ENCODE data around the gene HSPBP1.

DNA sequence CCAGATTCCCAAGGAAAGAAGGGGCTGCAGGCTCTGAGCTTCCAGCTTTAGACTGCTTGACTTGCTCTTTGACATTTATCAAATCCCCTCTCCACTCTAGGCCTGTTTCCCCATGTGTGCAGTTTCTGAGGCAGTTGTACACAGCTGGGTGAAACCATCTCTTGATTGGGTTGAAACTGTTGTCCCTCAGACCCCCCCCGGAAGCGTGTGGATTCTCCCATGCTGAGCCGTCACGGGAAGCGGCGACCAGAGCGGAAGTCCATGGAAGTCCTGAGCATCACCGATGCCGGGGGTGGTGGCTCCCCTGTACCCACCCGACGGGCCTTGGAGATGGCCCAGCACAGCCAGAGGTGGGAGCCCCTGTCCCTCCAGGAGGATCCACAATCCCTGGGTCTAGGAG, 23.6 kb upstream of the HSPBP1 start:
- no peak for TF ChIP-seq POLR2A (IDR thresholded peaks at IDR 0.05)
- no peak for TF ChIP-seq CTCF (IDR thresholded peaks at IDR 0.05 in 4 of 5, conservative IDR thresholded peaks at IDR 0.05 in 1 of 5)
